Activated B cell treated with CpG ODN at 0.5 μM for 24 hours (primary cell): ENCODE data around the gene TLE2. TPM values are rescaled to one million over a fixed set of nuclear protein-coding genes. Genes with fewer than 3 reads are reported as not detected.

Experiments
- ATAC-seq: fragments of 200-7000 bp; cut with Tn5 transposase; one replicate; pipeline ENCODE4 v1.10.0; 2021; ENCODE audit warnings: low read depth, mild to moderate bottlenecking, moderate library complexity
- CTCF ChIA-PET: fragments of 350-600 bp; sonication (Branson Sonifier 250); formaldehyde crosslinking; loops from one replicate; lab custom pipeline; 2021; ENCODE audit warnings: antibody characterized with exemption; lab: Charles Lee
- POLR2A ChIA-PET: fragments of 350-600 bp; sonication (Branson Sonifier 250); formaldehyde crosslinking; loops from one replicate; lab custom pipeline; 2021; ENCODE audit warnings: antibody characterized with exemption; lab: Charles Lee
- DNase-seq: peaks from one replicate; pipeline ENCODE4 v3.0.0; 2022
- H3K27ac Mint-ChIP-seq: one replicate; pipeline ENCODE4 v1.8.0; 2020; ENCODE audit warnings: mixed read lengths
- H3K27me3 Mint-ChIP-seq: one replicate; pipeline ENCODE4 v1.8.0; 2021; ENCODE audit warnings: mixed read lengths
- H3K36me3 Mint-ChIP-seq: one replicate; pipeline ENCODE4 v1.8.0; 2021; ENCODE audit warnings: low read depth, mixed read lengths
- H3K4me1 Mint-ChIP-seq: one replicate; pipeline ENCODE4 v1.8.0; 2021; ENCODE audit warnings: mixed read lengths
- H3K4me3 Mint-ChIP-seq: one replicate; pipeline ENCODE4 v1.8.0; 2020; ENCODE audit warnings: mild to moderate bottlenecking, mixed read lengths
- H3K9me3 Mint-ChIP-seq: one replicate; pipeline ENCODE4 v1.8.0; 2020; ENCODE audit warnings: mixed read lengths
- intact Hi-C: fragments of 100-400 bp; cut with micrococcal nuclease; formaldehyde crosslinking; loops from one replicate; pipeline ENCODE4 v1.15.1; 2024
- total RNA-seq: library from RNA; stranded (reverse); gene quantifications from 2 replicates; pipeline ENCODE4 v1.2.3, GENCODE V29; 2022
- TF ChIP-seq, protein P1 (sequence below): fragments of 200-600 bp; IDR thresholded peaks from one replicate; pipeline ENCODE4 v1.8.0; 2022; ENCODE audit warnings: antibody characterized with exemption, mild to moderate bottlenecking

The TLE2 gene
- total RNA-seq, 1 donor from 2014 or later: 0.58 TPM

DNA sequence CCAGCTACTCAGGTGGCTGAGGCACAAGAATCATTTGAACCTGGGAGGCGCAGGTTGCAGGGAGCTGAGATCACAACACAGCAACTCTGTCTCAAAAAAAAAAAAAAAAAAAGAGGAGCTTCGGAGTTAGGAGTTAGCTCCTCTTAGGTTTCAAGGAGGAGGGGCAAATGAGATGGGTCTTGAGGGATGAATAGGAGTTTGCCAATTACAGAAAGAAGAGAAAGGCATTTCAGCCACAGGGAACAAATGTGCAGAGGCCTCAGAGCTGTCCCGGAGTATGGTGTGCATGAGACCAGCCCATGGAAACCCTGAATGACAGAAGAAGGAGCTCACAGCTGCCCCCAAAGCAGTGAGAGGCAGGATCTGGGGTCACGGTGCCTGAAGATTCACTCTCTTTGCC lies 24.6 kb downstream of the TLE2 start:
- no peaks in the 10 kb centered on the region for H3K36me3 Mint-ChIP-seq
- DNase-seq (no peak), ATAC-seq (no peak)
- TF ChIP-seq, protein P1, sequence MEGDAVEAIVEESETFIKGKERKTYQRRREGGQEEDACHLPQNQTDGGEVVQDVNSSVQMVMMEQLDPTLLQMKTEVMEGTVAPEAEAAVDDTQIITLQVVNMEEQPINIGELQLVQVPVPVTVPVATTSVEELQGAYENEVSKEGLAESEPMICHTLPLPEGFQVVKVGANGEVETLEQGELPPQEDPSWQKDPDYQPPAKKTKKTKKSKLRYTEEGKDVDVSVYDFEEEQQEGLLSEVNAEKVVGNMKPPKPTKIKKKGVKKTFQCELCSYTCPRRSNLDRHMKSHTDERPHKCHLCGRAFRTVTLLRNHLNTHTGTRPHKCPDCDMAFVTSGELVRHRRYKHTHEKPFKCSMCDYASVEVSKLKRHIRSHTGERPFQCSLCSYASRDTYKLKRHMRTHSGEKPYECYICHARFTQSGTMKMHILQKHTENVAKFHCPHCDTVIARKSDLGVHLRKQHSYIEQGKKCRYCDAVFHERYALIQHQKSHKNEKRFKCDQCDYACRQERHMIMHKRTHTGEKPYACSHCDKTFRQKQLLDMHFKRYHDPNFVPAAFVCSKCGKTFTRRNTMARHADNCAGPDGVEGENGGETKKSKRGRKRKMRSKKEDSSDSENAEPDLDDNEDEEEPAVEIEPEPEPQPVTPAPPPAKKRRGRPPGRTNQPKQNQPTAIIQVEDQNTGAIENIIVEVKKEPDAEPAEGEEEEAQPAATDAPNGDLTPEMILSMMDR: no peak
- intact Hi-C loops: no loop called here
- no peak overlapping the region for H3K27ac Mint-ChIP-seq
- ChIA-PET POLR2A (interaction anchor here (0.7 kb wide), 2 partner anchors 113 to 376 kb away, joined by 3 to 12 read pairs; no protein-coding TSS in a partner anchor), CTCF (no interaction called here)
- H3K9me3 Mint-ChIP-seq: no peaks in the 10 kb centered on the region
- no peaks in the 10 kb centered on the region for H3K4me1 Mint-ChIP-seq
- H3K4me3 Mint-ChIP-seq: no peak overlapping the region
- H3K27me3 Mint-ChIP-seq: peaks cover 4% of the 10 kb centered on the region

GRCh38 chr19:3003046-3003445 lies 26.0 kb downstream of the TLE2 start:
- CTCF ChIA-PET: no interaction called here
- no peaks in the 10 kb centered on the region for H3K4me1 Mint-ChIP-seq
- ATAC-seq: no peak
- POLR2A ChIA-PET: no interaction called here
- no peaks in the 10 kb centered on the region for H3K9me3 Mint-ChIP-seq
- TF ChIP-seq, protein P1: no peak
- DNase-seq: no peak
- intact Hi-C loops: no loop called here
- no peaks in the 10 kb centered on the region for H3K27me3 Mint-ChIP-seq
- no peak overlapping the region for H3K4me3 Mint-ChIP-seq
- no peaks in the 10 kb centered on the region for H3K36me3 Mint-ChIP-seq
- no peak overlapping the region for H3K27ac Mint-ChIP-seq

DNA sequence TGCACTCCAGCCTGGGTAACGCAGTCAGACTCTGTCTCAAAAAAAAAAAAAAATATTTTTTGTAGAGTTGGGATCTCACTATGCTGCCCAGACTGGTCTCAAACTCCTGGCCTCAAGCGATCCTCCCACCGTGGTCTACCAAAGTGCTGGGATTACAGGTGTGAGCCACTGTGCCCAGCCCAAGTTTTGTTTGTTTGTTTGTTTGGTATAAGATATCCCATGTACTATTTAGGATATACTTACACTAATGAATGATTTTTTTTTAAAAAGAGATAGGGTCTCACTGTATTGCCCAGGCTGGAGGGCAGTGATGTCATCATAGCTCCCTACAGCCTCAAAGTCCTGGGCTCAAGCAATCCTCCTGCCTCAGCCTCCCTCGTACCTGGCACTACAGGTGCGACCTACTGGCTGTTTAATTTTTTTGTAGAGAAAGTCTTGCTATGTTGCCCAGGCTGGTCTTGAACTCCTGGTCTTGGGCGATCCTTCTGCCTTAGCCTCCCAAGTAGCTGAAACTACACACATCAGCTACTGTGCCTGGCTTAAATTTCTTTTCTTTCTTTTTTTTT lies 27.8 kb downstream of the TLE2 start:
- TF ChIP-seq, protein P1: no peak
- Mint-ChIP-seq H3K27me3 (no peaks in the 10 kb centered on the region), H3K27ac (no peak overlapping the region), H3K4me1 (no peaks in the 10 kb centered on the region), H3K4me3 (no peak overlapping the region), H3K9me3 (no peaks in the 10 kb centered on the region), H3K36me3 (no peaks in the 10 kb centered on the region)
- ATAC-seq (no peak), DNase-seq (no peak)
- CTCF ChIA-PET: no interaction called here
- POLR2A ChIA-PET: no interaction called here
- intact Hi-C loops: no loop called here

DNA sequence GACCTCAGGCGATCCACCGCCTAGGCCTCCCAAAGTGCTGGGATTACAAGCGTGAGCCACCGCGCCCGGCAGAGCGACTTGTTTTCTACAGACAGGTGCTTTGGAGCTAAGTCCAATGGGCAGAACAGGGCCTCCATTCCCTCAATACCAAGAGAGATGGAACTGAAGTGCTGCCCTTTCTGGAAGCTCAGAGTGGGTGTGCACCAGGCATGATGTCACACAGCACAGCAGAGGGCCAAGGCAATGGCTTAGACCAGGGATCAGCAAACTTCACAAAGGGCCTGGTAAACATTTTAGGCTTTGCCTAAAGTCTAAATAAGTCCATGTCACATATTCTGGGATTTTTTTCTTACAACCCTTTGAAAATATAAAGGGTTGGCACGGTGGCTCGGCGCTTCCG lies 30.4 kb downstream of the TLE2 start:
- POLR2A ChIA-PET: no interaction called here
- intact Hi-C loops: no loop called here
- TF ChIP-seq, protein P1: no peak
- Mint-ChIP-seq H3K4me3 (no peak overlapping the region), H3K36me3 (no peaks in the 10 kb centered on the region), H3K27ac (no peak overlapping the region), H3K9me3 (no peaks in the 10 kb centered on the region), H3K27me3 (peaks cover 2% of the 10 kb centered on the region), H3K4me1 (no peaks in the 10 kb centered on the region)
- DNase-seq: no peak
- no peak for ATAC-seq
- CTCF ChIA-PET: no interaction called here

DNA sequence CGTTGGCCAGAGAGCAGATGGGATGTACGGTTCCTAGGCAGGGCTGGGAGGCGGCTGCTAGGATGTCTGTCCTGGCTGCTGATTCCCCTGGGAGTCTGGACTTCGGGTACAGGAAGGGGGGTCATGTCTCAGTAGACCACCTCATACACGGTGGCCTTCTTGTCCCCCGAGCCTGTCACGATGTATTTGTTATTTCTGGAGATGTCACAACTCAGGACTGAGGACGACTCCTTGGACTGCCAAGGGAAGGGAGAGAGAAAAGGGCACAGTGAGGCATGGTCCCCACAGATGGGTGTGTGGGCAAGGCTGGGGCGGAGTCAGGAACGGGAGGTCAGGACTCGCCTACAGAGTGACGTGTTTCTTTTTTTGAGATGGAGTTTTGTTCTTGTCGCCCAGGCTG lies 31.4 kb downstream of the TLE2 start:
- Mint-ChIP-seq H3K36me3 (no peaks in the 10 kb centered on the region), H3K27me3 (peaks cover 2% of the 10 kb centered on the region), H3K27ac (no peak overlapping the region), H3K4me3 (no peak overlapping the region), H3K4me1 (no peaks in the 10 kb centered on the region), H3K9me3 (no peaks in the 10 kb centered on the region)
- TF ChIP-seq, protein P1: no peak
- DNase-seq: no peak
- intact Hi-C loops: no loop called here
- ATAC-seq: no peak
- CTCF ChIA-PET: no interaction called here
- POLR2A ChIA-PET: no interaction called here
